HepG2 (cell line): Measurements from ENCODE around the gene GATAD2B. TPM values are rescaled to one million over a fixed set of nuclear protein-coding genes. Genes with fewer than 3 reads are reported as not detected.

Experiments used
- HMG20A ChIP-seq: IDR thresholded peaks from 2 replicates; pipeline ENCODE4 v1.6.1; 2016; ENCODE audit warnings: borderline replicate concordance
- HOXA9 ChIP-seq: sonication (generic); formaldehyde crosslinking; IDR thresholded peaks from 2 replicates; pipeline ENCODE4 v1.8.1; 2022; ENCODE audit warnings: missing genetic modification reagents, mild to moderate bottlenecking, moderate library complexity, borderline replicate concordance
- LCORL ChIP-seq, 2 experiments: fragments of 450-650 bp in 1 of 2; sonication (generic) in 1 of 2; formaldehyde crosslinking in 1 of 2; IDR thresholded peaks; 2 replicates each; pipeline versions ENCODE4 v1.5.0 to v1.6.1; 2017 to 2020; ENCODE audit warnings: antibody characterized with exemption in 1 of 2, missing genetic modification reagents in 1 of 2
- NAIF1 ChIP-seq: sonication (generic); formaldehyde crosslinking; IDR thresholded peaks from 2 replicates; pipeline ENCODE4 v1.5.0; 2020; ENCODE audit warnings: mild to moderate bottlenecking, missing genetic modification reagents, borderline replicate concordance
- NCOA2 ChIP-seq: sonication (generic); formaldehyde crosslinking; IDR thresholded peaks from 2 replicates; pipeline ENCODE4 v1.8.0; 2022; ENCODE audit warnings: inconsistent platforms
- NR2F6 ChIP-seq, 2 experiments: IDR thresholded peaks; 2 replicates each; pipeline ENCODE4 v1.6.1; 2016; ENCODE audit warnings: antibody characterized with exemption in 1 of 2, mild to moderate bottlenecking in 1 of 2
- POGZ ChIP-seq: sonication (generic); formaldehyde crosslinking; IDR thresholded peaks from 2 replicates; pipeline ENCODE4 v1.4.0; 2020; ENCODE audit warnings: mild to moderate bottlenecking, missing genetic modification reagents
- RBM22 ChIP-seq: fragments of 200-400 bp; formaldehyde crosslinking; optimal IDR thresholded peaks from 2 replicates; pipeline ENCODE3; 2017; ENCODE audit warnings: mild to moderate bottlenecking, low read length, moderate library complexity
- SOX13 ChIP-seq, 3 experiments: fragments of 450-650 bp in 1 of 3; sonication (generic) in 1 of 3; formaldehyde crosslinking in 1 of 3; IDR thresholded peaks in 2 of 3; conservative IDR thresholded peaks in 1 of 3; 2 replicates each; pipeline versions ENCODE4 v1.5.0 to v1.6.1; 2016 to 2020; ENCODE audit warnings: antibody characterized with exemption in 1 of 3, mild to moderate bottlenecking in 1 of 3, missing compliant biosample characterization in 1 of 3, missing genetic modification reagents in 1 of 3, moderate library complexity in 1 of 3
- ZNF773 ChIP-seq: sonication (generic); formaldehyde crosslinking; IDR thresholded peaks from 2 replicates; pipeline ENCODE4 v1.4.0; 2020; ENCODE audit warnings: missing genetic modification reagents, borderline replicate concordance
- ZNF792 ChIP-seq: IDR thresholded peaks from 2 replicates; pipeline ENCODE4 v1.6.1; 2016
- ZNF816 ChIP-seq: sonication (generic); formaldehyde crosslinking; IDR thresholded peaks from 2 replicates; pipeline ENCODE4 v1.8.0; 2022; ENCODE audit warnings: missing genetic modification reagents, mild to moderate bottlenecking, borderline replicate concordance
- ZSCAN21 ChIP-seq: sonication (generic); formaldehyde crosslinking; IDR thresholded peaks from 2 replicates; pipeline ENCODE4 v1.8.0; 2022; ENCODE audit warnings: mild to moderate bottlenecking, missing genetic modification reagents, moderate library complexity, borderline replicate concordance
- polyA plus RNA-seq, 8 experiments: library from polyadenylated mRNA; depleted of rRNA in 3 of 8; stranded (reverse) in 7 of 8; unstranded in 1 of 8; fragments of >200 nt; fragmentation: Illumina TruSeq in 4 of 8; extraction: Trizol in 4 of 8; gene quantifications; 2 replicates each; pipeline versions ENCODE4 v1.2.1 to v1.2.3, GENCODE V29; 2011 to 2016; ENCODE audit warnings: low read depth in 4 of 8, missing spikeins in 1 of 8, mixed read lengths in 1 of 8; ENCODE audit not compliant: insufficient read depth in 1 of 8
- total RNA-seq, 5 experiments: library from RNA; depleted of rRNA; stranded (reverse); fragments of >200 nt; fragmentation: Illumina TruSeq; extraction: Trizol; gene quantifications; 2 replicates each; pipeline ENCODE4 v1.2.3, GENCODE V29; 2016; ENCODE audit warnings: low read depth in 1 of 5
- TF ChIP-seq, protein P1 (sequence below), 2 experiments: fragments of 450-650 bp in 1 of 2; sonication (generic) in 1 of 2; formaldehyde crosslinking in 1 of 2; IDR thresholded peaks; 2 replicates each; pipeline versions ENCODE4 v1.6.1 to v1.8.0; 2016 to 2022; ENCODE audit warnings: antibody characterized with exemption in 1 of 2, mild to moderate bottlenecking in 1 of 2, missing genetic modification reagents in 1 of 2
- TF ChIP-seq, protein P2 (sequence below): sonication (generic); formaldehyde crosslinking; IDR thresholded peaks from 2 replicates; pipeline ENCODE4 v1.5.1; 2020; ENCODE audit warnings: mild to moderate bottlenecking, missing genetic modification reagents, moderate library complexity

Gene GATAD2B
- total and polyA plus RNA-seq, 2 of the 13 experiments (the other 11 are each of a cell fraction or from before 2014, with no cell fraction given): 3.2 to 5.2 TPM

DNA sequence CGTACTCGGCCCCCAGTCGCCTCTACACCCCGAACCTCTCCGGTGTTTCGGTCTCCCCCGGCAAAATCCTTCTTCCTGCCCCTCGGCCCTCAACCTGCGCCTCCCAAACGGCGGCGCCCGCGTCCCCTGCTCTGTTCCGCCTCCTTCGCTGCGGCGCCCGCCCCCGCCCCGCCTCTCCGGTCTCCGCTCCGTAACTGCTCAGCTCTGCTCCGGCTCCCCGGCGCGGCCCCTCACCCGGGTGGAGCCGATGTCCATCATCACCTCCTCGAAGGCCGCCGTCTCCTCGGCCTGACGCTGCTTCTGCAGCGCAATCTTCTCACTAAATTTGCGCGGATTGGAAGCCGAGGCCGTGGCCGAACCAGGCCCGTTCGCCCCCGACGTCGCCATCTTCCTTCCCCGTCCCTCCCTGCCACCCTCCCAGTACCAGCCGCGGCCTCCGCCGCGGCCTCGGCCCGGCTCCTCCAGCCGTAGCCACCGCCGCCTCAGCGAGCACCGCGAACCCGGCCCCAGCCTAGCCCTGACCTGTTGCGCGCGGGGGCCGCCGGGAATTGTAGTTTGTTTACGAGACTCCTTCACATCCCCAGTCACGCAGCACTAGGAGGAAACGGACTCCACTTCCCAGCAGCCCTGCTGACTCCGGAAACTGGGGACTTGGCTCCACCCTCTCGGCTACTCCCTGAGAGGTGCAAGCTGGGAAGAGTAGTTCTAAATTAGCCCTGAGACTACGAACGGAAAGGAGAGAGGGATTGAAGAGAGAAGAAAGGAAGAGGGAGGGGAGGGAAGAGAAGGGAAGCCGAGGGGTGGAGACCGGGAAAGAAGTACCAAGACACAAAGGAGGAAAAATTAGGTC, 35.6 kb upstream of the GATAD2B start, which contains the start of gene CRTC2 (continued):
- TF ChIP-seq HMG20A (CRISPR knock-in tag): no peak
- TF ChIP-seq NAIF1 (CRISPR knock-in tag): no peak
- TF ChIP-seq, protein P1, sequence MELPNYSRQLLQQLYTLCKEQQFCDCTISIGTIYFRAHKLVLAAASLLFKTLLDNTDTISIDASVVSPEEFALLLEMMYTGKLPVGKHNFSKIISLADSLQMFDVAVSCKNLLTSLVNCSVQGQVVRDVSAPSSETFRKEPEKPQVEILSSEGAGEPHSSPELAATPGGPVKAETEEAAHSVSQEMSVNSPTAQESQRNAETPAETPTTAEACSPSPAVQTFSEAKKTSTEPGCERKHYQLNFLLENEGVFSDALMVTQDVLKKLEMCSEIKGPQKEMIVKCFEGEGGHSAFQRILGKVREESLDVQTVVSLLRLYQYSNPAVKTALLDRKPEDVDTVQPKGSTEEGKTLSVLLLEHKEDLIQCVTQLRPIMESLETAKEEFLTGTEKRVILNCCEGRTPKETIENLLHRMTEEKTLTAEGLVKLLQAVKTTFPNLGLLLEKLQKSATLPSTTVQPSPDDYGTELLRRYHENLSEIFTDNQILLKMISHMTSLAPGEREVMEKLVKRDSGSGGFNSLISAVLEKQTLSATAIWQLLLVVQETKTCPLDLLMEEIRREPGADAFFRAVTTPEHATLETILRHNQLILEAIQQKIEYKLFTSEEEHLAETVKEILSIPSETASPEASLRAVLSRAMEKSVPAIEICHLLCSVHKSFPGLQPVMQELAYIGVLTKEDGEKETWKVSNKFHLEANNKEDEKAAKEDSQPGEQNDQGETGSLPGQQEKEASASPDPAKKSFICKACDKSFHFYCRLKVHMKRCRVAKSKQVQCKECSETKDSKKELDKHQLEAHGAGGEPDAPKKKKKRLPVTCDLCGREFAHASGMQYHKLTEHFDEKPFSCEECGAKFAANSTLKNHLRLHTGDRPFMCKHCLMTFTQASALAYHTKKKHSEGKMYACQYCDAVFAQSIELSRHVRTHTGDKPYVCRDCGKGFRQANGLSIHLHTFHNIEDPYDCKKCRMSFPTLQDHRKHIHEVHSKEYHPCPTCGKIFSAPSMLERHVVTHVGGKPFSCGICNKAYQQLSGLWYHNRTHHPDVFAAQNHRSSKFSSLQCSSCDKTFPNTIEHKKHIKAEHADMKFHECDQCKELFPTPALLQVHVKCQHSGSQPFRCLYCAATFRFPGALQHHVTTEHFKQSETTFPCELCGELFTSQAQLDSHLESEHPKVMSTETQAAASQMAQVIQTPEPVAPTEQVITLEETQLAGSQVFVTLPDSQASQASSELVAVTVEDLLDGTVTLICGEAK (IDR thresholded peaks at IDR 0.05): 0 out of 2 replicates have a peak, but pooled peaks have one; percentile 17
- TF ChIP-seq, protein P1 (CRISPR knock-in tag; IDR thresholded peaks at IDR 0.05): peak; percentile 57
- peak; percentile 87 for TF ChIP-seq ZNF816 (CRISPR knock-in tag)
- no peak for TF ChIP-seq ZSCAN21
- TF ChIP-seq POGZ (CRISPR knock-in tag): 0 out of 2 replicates have a peak, but pooled peaks have one; percentile 43
- TF ChIP-seq NCOA2 (CRISPR knock-in tag): no peak
- TF ChIP-seq RBM22: peak; percentile 66
- TF ChIP-seq, protein P2, sequence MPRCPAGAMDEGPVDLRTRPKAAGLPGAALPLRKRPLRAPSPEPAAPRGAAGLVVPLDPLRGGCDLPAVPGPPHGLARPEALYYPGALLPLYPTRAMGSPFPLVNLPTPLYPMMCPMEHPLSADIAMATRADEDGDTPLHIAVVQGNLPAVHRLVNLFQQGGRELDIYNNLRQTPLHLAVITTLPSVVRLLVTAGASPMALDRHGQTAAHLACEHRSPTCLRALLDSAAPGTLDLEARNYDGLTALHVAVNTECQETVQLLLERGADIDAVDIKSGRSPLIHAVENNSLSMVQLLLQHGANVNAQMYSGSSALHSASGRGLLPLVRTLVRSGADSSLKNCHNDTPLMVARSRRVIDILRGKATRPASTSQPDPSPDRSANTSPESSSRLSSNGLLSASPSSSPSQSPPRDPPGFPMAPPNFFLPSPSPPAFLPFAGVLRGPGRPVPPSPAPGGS (CRISPR knock-in tag): peak; percentile 60; the same call in 1 of the 2 replicates
- no peak for TF ChIP-seq LCORL (IDR thresholded peaks at IDR 0.05)
- no peak for TF ChIP-seq LCORL (CRISPR knock-in tag; IDR thresholded peaks at IDR 0.05)
- TF ChIP-seq NR2F6 (IDR thresholded peaks at IDR 0.05): peak; percentile 59
- TF ChIP-seq NR2F6 (CRISPR knock-in tag; IDR thresholded peaks at IDR 0.05): peak; percentile 55; the same call in 1 of the 2 replicates
- TF ChIP-seq ZNF792: no peak
- no peak for TF ChIP-seq HOXA9 (CRISPR knock-in tag)
- TF ChIP-seq ZNF773 (CRISPR knock-in tag): peak; percentile 82; the same call in 1 of the 2 replicates
- no peak; the same call in 1 of the 2 replicates for TF ChIP-seq SOX13 (IDR thresholded peaks at IDR 0.05)
- 0 out of 4 replicates have a peak, but pooled peaks of 1 of the 2 experiments have one; percentile 7 for TF ChIP-seq SOX13 (CRISPR knock-in tag; conservative IDR thresholded peaks at IDR 0.05 in 1 of 2, IDR thresholded peaks at IDR 0.05 in 1 of 2)
